ENCODE results near the gene SPATA1.

Gene SPATA1

DNA sequence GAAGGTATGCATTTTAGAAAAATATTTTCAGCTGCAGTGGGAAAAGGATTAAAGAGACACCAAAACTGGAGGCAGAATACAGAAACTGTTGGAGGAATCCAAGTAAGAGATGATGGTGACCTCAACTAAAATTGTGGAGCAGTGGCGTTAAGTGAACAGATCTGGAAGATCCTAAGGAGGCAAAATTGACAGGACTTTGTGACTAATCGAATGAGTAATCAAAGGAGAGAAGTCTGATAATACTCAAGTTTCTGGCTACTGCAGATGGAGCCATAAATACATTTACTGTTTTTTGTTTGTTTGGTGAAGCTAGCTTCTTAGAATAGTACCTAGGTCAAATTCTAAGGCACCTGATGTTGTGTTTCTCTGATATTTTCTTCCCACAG is 65.0 kb downstream of the SPATA1 start:
- DNase-seq, result no peak
- no peaks in the 10 kb centered on the region for H3K9me3 ChIP-seq (replicated peaks; ENCODE audit: insufficient read depth, low read length)
- no peak overlapping the region for H3K4me3 ChIP-seq (ENCODE audit: low read length)
- no peaks in the 10 kb centered on the region for H3K79me2 ChIP-seq (ENCODE audit: low read length)
- no peak overlapping the region for H3K4me2 ChIP-seq (ENCODE audit: low read depth, low read length)
- H3K27me3 ChIP-seq (replicated peaks; ENCODE audit: insufficient read depth, low read length), result no peaks in the 10 kb centered on the region
- H2AFZ ChIP-seq (ENCODE audit: low read length), result no peak overlapping the region
- no peaks in the 10 kb centered on the region for H4K20me1 ChIP-seq (ENCODE audit: insufficient read depth, low read length)
- no peak overlapping the region for H3K9ac ChIP-seq (ENCODE audit: low read length)
- H3F3A ChIP-seq (ENCODE audit: insufficient read depth, low read length), result peaks cover 6% of the 10 kb centered on the region
- TF ChIP-seq, protein P1, sequence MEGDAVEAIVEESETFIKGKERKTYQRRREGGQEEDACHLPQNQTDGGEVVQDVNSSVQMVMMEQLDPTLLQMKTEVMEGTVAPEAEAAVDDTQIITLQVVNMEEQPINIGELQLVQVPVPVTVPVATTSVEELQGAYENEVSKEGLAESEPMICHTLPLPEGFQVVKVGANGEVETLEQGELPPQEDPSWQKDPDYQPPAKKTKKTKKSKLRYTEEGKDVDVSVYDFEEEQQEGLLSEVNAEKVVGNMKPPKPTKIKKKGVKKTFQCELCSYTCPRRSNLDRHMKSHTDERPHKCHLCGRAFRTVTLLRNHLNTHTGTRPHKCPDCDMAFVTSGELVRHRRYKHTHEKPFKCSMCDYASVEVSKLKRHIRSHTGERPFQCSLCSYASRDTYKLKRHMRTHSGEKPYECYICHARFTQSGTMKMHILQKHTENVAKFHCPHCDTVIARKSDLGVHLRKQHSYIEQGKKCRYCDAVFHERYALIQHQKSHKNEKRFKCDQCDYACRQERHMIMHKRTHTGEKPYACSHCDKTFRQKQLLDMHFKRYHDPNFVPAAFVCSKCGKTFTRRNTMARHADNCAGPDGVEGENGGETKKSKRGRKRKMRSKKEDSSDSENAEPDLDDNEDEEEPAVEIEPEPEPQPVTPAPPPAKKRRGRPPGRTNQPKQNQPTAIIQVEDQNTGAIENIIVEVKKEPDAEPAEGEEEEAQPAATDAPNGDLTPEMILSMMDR (IDR thresholded peaks at IDR 0.05; ENCODE audit: low read length), result no peak
- no peak for TF ChIP-seq EZH2phosphoT487 (IDR thresholded peaks at IDR 0.05; ENCODE audit: low read length)
- no peak for TF ChIP-seq EZH2 (optimal IDR thresholded peaks at IDR 0.05; ENCODE audit: low read depth, low read length)
- no peaks in the 10 kb centered on the region for H3K9me2 ChIP-seq (replicated peaks; ENCODE audit: insufficient read depth, low read length)
- no peaks in the 10 kb centered on the region for H3K4me1 ChIP-seq (ENCODE audit: low read length)
- no peak overlapping the region for H3K27ac ChIP-seq (ENCODE audit: low read length)
- H3K36me3 ChIP-seq (replicated peaks; ENCODE audit: insufficient read depth, low read length), result no peaks in the 10 kb centered on the region

DNA sequence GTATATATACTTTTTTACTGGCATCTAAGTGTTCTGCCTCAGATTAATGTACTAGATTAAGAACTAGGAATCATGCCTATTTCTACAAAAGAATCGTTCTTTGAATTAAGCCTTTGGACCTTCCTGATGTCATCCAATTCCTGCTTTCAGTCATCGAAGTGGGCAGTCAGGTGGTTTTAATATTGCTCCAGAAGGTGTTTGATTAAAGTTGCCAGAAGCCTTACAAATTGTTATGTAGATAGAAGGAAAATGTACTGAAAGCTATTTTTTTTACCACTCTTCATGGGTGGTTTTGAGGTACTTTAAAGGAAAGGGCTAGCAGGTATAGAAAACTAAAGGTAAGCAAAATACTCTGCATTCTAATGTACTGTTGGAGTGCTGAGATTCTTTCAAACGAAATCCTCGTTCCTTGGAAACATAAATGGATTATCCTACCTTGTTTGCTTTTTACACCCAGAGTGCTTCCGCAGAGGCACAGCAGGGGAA is 67.3 kb downstream of the SPATA1 start:
- Histone ChIP-seq H3K79me2 (ENCODE audit: low read length) (no peaks in the 10 kb centered on the region), H3F3A (ENCODE audit: insufficient read depth, low read length) (peaks cover 6% of the 10 kb centered on the region), H3K4me1 (ENCODE audit: low read length) (no peaks in the 10 kb centered on the region), H3K27me3 (replicated peaks; ENCODE audit: insufficient read depth, low read length) (no peaks in the 10 kb centered on the region), H3K9me2 (replicated peaks; ENCODE audit: insufficient read depth, low read length) (no peaks in the 10 kb centered on the region), H3K36me3 (replicated peaks; ENCODE audit: insufficient read depth, low read length) (no peaks in the 10 kb centered on the region), H3K4me3 (ENCODE audit: low read length) (peak overlapping the region; percentile 74), H4K20me1 (ENCODE audit: insufficient read depth, low read length) (no peaks in the 10 kb centered on the region), H3K9me3 (replicated peaks; ENCODE audit: insufficient read depth, low read length) (no peaks in the 10 kb centered on the region), H3K9ac (ENCODE audit: low read length) (peak overlapping the region; percentile 91), H3K27ac (ENCODE audit: low read length) (peak overlapping the region; percentile 98), H3K4me2 (ENCODE audit: low read depth, low read length) (peak overlapping the region; percentile 66), H2AFZ (ENCODE audit: low read length) (peak overlapping the region; percentile 72; the same call in 1 of the 2 replicates)
- peak; percentile 6 for DNase-seq
- TF ChIP-seq EZH2phosphoT487 (IDR thresholded peaks at IDR 0.05; ENCODE audit: low read length) (no peak), EZH2 (optimal IDR thresholded peaks at IDR 0.05; ENCODE audit: low read depth, low read length) (no peak)
- TF ChIP-seq, protein P1 (IDR thresholded peaks at IDR 0.05; ENCODE audit: low read length), result no peak

DNA sequence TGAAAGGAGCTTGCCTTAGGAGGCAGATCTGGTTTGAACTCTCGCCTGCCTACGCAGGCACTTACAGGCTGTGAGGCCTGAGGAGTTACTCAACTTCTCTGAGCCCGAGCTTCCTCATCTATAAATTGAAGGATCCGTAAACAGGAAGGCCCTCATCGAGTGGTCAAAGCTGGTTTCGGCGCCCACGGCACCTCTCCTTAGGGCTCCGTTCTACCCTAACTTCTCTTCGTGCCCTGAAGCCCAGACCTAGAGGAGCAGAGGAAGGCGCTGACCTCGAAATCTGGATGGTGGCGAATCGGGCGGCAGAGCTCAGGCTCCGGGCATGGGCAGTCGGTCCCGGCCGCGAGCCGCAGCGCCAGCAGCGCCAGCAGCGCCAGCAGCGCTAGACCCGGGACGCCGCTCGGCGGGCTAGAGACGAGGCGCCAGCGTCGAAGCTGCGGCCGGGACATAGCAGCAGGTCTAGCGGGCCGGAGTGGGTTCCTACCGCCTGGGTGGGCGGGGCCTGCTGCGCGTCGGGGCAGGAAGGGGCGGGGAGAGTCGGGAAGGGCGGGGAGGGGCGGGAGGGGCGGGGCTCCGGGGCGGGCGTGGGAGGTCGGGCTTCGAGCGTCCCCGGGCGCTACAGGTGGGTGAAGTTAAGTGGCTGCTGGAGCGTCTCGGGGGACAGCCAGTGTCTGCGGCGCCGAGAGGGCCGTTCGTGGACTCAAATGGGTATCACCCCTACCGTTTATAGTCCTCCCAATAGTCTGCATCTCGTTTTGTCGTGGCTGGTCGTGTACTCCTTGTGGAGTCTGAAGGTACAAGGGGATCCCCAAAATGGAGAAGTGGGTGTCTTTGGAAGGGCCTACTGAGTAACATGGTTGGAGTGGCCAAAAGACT is 68.0 kb downstream of the SPATA1 start, which contains the start of gene CTBS:
Gene CTBS, minus strand, starts transcription at position 474 of the 876 bp plus-strand sequence. Its CDS starts 25 bp downstream, at position 449.
- peak within 1 kb of the TSS; percentile 91 for H3K9ac ChIP-seq (ENCODE audit: low read length)
- peaks cover 6% of the 10 kb centered on the region for H3F3A ChIP-seq (ENCODE audit: insufficient read depth, low read length)
- H3K27me3 ChIP-seq (replicated peaks; ENCODE audit: insufficient read depth, low read length), result no peaks in the 10 kb centered on the region
- H4K20me1 ChIP-seq (ENCODE audit: insufficient read depth, low read length), result no peaks in the 10 kb centered on the region
- H3K9me2 ChIP-seq (replicated peaks; ENCODE audit: insufficient read depth, low read length), result no peaks in the 10 kb centered on the region
- H2AFZ ChIP-seq (ENCODE audit: low read length), result peak within 1 kb of the TSS; percentile 72
- no peaks in the 10 kb centered on the region for H3K36me3 ChIP-seq (replicated peaks; ENCODE audit: insufficient read depth, low read length)
- TF ChIP-seq EZH2phosphoT487 (IDR thresholded peaks at IDR 0.05; ENCODE audit: low read length) (no peak), EZH2 (optimal IDR thresholded peaks at IDR 0.05; ENCODE audit: low read depth, low read length) (no peak)
- TF ChIP-seq, protein P1 (IDR thresholded peaks at IDR 0.05; ENCODE audit: low read length), result no peak
- peak within 1 kb of the TSS; percentile 74 for H3K4me3 ChIP-seq (ENCODE audit: low read length)
- peak within 1 kb of the TSS; percentile 98 for H3K27ac ChIP-seq (ENCODE audit: low read length)
- no peaks in the 10 kb centered on the region for H3K9me3 ChIP-seq (replicated peaks; ENCODE audit: insufficient read depth, low read length)
- peak within 1 kb of the TSS; percentile 74 for H3K4me2 ChIP-seq (ENCODE audit: low read depth, low read length)
- H3K4me1 ChIP-seq (ENCODE audit: low read length), result no peaks in the 10 kb centered on the region
- peak; percentile 79 for DNase-seq
- H3K79me2 ChIP-seq (ENCODE audit: low read length), result no peaks in the 10 kb centered on the region
